GM18868 (cell line): ENCODE measurements around the gene PRRT3.
A peak's percentile ranks its signal among the peaks of the same experiment; 100 is the strongest.
"Not testable (repeated sequence)": the region's sequence is repeated elsewhere in the genome, so short reads cannot be mapped to it uniquely, and the experiment has no call there.

ENCODE experiments used
- ATAC-seq: cut with Tn5 transposase; IDR thresholded peaks from one replicate; pipeline ENCODE4 v1.9.1; 2021; ENCODE audit warnings: mild to moderate bottlenecking, moderate library complexity; ENCODE audit not compliant: unreplicated experiment

PRRT3 gene

DNA sequence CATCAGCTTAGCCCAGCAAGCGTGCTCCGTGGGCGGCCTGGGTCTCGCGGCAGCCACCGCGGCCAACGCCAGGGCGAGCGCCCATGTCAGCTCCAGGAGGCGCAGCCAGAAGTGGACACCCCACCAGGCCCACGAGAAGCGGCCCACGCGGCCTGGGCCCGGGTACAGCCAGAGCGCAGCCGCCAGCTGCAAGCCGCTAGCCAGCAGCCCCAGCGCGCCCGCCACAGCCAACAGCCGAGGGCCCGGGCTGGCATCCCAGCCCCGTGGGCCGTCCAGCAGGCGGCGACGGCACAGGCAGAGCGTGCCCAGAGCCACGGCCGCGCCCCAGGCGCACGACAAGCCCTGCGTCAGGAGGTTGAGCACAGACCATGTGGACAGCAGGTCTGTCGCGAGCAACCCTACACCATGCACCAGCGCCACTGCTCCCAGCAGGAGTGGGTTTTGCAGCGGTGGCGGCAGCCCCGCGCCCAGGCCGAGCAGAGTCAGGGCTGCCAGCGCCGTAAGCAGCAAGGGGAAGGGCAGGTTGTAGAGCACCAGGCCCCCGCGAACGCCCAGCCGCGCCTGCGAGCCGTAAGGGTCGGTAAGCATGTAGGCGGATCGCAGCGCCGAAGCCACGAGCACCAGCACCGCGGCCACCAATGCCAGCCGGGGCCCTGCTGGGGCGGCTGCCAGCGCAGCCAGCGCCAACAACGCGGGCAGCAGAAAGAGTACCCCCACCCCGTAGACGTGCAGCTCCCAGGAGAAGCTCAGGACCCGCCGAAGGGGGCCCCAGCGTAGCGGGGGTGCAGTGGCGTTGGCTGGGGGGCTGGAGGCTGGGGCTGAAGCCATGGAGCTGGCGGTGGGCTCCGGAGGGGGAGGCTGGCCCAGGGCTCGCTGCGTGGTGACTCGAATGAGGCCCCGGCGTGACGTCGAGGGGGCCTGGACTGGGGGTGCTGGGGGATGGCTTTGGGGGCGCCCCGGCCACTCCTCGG lies 4.9 kb downstream of the PRRT3 start:
- ATAC-seq = no peak

GRCh38 chr3:9946112-9947024 lies 5.8 kb downstream of the PRRT3 start:
- no peak for ATAC-seq

- no peak for ATAC-seq
Measured at GRCh38 chr3:9945358-9945757, 6.8 kb downstream of the PRRT3 start.

- no peak for ATAC-seq
Measured at GRCh38 chr3:9944271-9944670, 7.9 kb downstream of the PRRT3 start.

DNA sequence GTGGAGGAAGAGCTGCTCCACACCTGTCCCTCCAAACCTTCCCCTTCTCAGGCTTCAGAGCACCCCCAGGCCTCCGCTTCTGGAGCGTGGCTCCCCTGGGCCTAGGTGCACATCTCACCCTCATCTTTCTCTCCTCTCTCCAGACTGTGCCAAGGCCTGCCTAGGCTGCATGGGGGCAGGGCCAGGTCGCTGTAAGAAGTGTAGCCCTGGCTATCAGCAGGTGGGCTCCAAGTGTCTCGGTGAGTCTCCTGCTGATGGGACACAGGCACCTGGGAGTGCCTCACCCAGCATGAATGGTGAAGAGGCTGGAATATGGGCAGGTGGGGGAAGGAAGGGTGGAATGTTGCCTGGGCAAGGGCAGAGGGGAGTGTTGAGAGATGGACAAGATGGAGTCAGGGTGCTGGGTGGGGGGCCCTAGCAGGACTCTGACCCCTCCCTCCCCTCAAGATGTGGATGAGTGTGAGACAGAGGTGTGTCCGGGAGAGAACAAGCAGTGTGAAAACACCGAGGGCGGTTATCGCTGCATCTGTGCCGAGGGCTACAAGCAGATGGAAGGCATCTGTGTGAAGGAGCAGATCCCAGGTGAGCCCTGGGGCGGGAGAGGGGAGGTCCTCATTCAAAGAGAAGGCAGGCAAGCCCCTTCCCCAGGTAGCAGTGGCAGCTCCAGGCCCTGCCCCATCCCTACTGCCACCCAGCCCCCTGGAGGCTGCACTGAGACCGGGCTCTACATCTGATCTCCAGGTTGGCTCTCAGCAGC lies 9.1 kb downstream of the PRRT3 start:
- ATAC-seq = no peak

DNA sequence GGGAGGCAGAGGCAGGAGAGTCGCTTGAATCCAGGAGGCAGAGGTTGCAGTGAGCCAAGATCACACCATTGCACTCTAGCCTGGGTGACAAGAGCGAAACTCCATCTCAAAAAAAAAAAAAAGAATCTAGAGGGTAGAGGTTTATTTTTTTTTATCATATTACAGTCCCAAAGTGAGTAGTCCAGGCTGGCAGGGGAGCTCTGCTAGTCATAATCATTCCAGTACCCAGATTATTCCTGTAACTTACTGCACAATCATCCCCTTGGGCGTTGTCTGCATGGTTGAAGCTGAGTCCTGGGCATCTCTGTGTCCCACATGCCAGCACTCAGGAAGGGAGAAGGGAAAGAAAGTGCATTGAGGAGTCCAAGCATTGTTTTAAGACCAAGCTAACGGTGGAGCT lies 10.0 kb downstream of the PRRT3 start:
- no peak for ATAC-seq

GRCh38 chr3:9940746-9941145 lies 11.5 kb downstream of the PRRT3 start:
- ATAC-seq = no peak

- ATAC-seq = not testable (repeated sequence)
Measured at GRCh38 chr3:9939906-9940305, 12.3 kb downstream of the PRRT3 start.

GRCh38 chr3:9938966-9939365 lies 13.2 kb downstream of the PRRT3 start:
- no peak for ATAC-seq

DNA sequence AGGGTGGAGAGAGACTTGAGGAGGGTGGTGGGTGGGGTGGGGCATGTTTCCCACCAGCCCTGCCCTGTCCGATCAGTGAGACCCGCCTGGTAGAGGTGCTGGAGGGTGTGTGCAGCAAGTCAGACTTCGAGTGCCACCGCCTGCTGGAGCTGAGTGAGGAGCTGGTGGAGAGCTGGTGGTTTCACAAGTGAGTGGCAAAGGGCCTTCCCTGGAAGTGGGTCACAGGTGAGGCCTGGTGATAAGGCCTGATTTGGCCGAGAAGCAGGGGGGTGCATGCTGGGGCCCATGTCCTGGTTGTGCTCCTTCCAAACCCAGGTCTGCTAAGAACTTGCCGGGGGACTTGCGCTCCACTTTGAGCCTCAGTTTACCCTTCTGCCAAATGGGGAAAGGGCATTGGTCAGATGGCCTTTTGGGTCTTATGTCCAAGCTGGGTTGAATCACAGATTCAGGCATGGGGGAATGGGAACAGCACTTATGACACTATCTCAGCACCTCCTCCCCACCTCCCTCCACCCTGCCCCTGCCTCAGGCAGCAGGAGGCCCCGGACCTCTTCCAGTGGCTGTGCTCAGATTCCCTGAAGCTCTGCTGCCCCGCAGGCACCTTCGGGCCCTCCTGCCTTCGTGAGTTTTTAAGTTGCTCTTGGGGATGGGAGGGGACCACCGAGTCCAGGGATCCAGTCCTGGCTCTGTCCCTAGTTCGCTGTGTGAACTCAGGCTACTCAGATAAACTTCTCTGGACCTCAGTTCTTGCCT lies 14.5 kb downstream of the PRRT3 start:
- no peak for ATAC-seq

- no peak for ATAC-seq
Measured at GRCh38 chr3:9935966-9936510, 16.2 kb downstream of the PRRT3 start.

DNA sequence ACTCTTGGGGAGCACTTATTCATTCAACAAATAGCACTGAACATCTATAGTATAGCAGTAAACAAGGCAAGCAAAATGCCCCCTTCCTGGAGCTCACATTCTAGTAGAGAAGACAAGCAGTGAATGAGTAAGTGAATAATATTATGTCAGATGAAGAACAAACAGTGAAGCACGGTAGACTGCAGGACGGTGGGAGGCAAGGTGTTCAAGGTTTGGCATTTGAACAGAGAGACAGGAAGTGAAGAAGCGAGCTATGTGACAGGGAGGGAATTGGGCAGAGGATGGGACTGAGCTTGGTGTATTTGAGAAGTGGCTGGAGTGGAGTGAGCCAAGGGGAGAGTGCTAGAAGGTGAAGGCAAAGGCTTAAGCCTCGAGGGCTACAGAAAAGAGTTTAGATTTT lies 17.2 kb downstream of the PRRT3 start:
- no peak for ATAC-seq

DNA sequence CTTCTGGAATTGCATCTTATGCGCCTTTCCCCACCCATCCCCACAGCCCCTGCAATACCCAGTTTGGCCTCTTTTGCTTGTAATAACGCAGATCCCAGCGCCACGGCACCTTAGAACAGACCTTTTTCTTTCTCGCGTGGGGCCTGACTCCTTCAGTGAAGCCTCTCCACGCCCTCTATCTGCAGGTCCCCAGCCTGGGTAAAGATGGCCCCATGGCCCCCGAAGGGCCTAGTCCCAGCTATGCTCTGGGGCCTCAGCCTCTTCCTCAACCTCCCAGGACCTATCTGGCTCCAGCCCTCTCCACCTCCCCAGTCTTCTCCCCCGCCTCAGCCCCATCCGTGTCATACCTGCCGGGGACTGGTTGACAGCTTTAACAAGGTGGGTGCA lies 18.0 kb downstream of the PRRT3 start:
- ATAC-seq = no peak

- peak; percentile 89 for ATAC-seq
Measured at GRCh38 chr3:9933561-9934234, 18.5 kb downstream of the PRRT3 start, which contains the start of gene CRELD1. Gene CRELD1, plus strand, starts transcription at chr3:9933834. Its CDS starts 605 bp downstream, at chr3:9934439.

GRCh38 chr3:9932843-9933560 lies 19.2 kb downstream of the PRRT3 start:
- ATAC-seq = peak; percentile 72

- no peak for ATAC-seq
Measured at GRCh38 chr3:9932535-9932842, 19.7 kb downstream of the PRRT3 start.

DNA sequence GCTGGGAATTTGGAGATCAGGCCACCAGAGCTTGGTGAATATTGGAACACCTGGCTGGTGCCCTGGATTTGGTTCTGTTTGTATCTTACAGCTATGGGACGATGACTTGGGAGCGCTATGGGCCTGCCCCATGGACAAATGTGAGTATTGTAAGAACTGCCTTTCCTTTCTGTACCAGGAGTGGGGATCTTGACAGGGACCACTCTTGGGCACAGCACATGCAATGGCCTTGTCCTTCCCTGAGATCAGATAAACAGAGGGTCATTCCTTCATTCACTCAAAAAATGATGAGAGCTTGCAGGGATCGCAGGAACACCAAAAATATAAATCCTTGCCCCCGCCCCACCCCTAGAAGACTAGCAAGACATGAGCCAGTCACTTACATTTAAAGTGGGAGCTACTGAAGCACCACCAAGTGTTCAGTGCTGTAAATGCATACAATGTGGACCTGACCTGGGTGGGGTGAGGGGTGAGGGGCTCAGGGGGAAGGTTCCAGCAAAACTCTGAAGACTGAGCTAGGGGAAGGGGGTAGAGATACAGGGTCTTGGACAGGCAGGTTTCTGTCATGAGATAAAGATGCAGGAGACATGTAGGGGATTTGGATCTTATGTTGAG lies 21.3 kb downstream of the PRRT3 start:
- no peak for ATAC-seq

DNA sequence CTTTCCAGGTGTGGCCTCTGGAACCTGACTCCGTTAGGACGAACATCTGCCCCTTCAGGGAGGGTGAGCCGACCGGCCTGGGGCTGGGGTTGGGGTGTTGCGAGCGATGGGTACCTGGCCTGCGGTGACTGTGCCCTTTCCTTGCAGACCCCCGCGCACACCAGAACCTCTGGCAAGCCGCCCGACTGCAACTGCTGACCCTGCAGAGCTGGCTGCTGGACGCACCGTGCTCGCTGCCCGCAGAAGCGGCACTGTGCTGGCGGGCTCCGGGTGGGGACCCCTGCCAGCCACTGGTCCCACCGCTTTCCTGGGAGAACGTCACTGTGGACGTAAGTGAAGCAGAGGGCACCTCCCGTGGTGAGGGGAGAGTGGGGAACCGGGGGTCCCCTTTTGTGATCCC lies 24.1 kb downstream of the PRRT3 start:
- ATAC-seq = no peak
